Adrenal gland (tissue), 5 donors: ENCODE data around the gene MOV10L1.

Experiments used
- POLR2A ChIP-seq, 2 donors: fragments of 450-650 bp; IDR thresholded peaks; one replicate each; pipeline ENCODE4 v1.6.1; 2017; ENCODE audit warnings: antibody characterized with exemption in 2 of 2, mild to moderate bottlenecking in 2 of 2, moderate library complexity in 1 of 2
- TF ChIP-seq, protein P1 (sequence below), 6 experiments: fragments of 450-650 bp in 4 of 6; fragments of 200-600 bp in 2 of 6; sonication (generic) in 1 of 6; IDR thresholded peaks; 1 replicate in 5 of 6; 2 replicates in 1 of 6; pipeline versions ENCODE4 v1.5.1 to v1.8.0; 2016 to 2021; ENCODE audit warnings: antibody characterized with exemption in 6 of 6, mild to moderate bottlenecking in 2 of 6, moderate library complexity in 1 of 6
- donor health status: DM: no; HTN: no; CAD: no.

DNA sequence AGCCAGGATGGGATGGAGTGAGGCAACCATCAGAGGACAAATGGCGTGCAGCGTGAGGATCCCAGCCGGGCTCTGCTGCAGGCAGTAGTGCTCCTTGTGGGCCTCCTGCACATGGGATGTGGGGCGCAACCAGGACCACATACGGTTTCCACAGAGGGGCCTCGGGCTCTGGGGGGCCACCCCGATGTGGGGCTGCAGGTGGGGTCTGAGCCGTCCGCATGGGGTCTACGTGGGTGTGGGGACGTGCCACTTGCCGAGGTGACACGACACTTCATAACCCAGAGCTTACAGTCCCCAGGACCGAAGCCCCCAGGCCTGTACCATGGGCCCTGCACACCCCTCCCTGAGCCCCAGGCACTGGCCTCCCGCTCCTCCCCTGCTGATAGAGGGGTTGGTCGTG lies 42.5 kb upstream of the MOV10L1 start:
- TF ChIP-seq, protein P1, sequence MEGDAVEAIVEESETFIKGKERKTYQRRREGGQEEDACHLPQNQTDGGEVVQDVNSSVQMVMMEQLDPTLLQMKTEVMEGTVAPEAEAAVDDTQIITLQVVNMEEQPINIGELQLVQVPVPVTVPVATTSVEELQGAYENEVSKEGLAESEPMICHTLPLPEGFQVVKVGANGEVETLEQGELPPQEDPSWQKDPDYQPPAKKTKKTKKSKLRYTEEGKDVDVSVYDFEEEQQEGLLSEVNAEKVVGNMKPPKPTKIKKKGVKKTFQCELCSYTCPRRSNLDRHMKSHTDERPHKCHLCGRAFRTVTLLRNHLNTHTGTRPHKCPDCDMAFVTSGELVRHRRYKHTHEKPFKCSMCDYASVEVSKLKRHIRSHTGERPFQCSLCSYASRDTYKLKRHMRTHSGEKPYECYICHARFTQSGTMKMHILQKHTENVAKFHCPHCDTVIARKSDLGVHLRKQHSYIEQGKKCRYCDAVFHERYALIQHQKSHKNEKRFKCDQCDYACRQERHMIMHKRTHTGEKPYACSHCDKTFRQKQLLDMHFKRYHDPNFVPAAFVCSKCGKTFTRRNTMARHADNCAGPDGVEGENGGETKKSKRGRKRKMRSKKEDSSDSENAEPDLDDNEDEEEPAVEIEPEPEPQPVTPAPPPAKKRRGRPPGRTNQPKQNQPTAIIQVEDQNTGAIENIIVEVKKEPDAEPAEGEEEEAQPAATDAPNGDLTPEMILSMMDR (IDR thresholded peaks at IDR 0.05), result no peak
- TF ChIP-seq POLR2A (IDR thresholded peaks at IDR 0.05), result no peak
